GM12878 (cell line): ENCODE data around the gene KICS2.

Source experiments
- BMI1 ChIP-seq: fragments of 450-650 bp; IDR thresholded peaks from 2 replicates; pipeline ENCODE4 v1.6.1; 2016; ENCODE audit warnings: mild to moderate bottlenecking, moderate library complexity, borderline replicate concordance
- GABPA ChIP-seq: IDR thresholded peaks from 2 replicates; pipeline ENCODE4 v1.6.1; 2014; ENCODE audit warnings: antibody characterized with exemption, low read depth, mild to moderate bottlenecking, inconsistent platforms
- MTA3 ChIP-seq: IDR thresholded peaks from 2 replicates; pipeline ENCODE4 v1.6.1; 2012; ENCODE audit warnings: low read length, inconsistent platforms, borderline replicate concordance
- MYC ChIP-seq: IDR thresholded peaks from 2 replicates; pipeline ENCODE4 v1.6.1; 2011; ENCODE audit warnings: mild to moderate bottlenecking, low read length, moderate library complexity, inconsistent platforms; ENCODE audit not compliant: insufficient read depth, insufficient replicate concordance, insufficient read length, severe bottlenecking
- POLR2AphosphoS5 ChIP-seq: IDR thresholded peaks from 2 replicates; pipeline ENCODE4 v1.6.1; 2011; ENCODE audit warnings: mild to moderate bottlenecking, low read length, inconsistent platforms
- RBBP5 ChIP-seq: fragments of 200-600 bp; sonication (generic); conservative IDR thresholded peaks from 2 replicates; pipeline ENCODE4 v1.6.1; 2016
- SMARCA5 ChIP-seq: fragments of 450-650 bp; IDR thresholded peaks from 2 replicates; pipeline ENCODE4 v1.6.1; 2017; ENCODE audit warnings: mild to moderate bottlenecking
- SREBF2 ChIP-seq: IDR thresholded peaks from 2 replicates; pipeline ENCODE4 v1.6.1; 2012; ENCODE audit warnings: mild to moderate bottlenecking, low read length
- TAF1 ChIP-seq: IDR thresholded peaks from 2 replicates; pipeline ENCODE4 v1.6.1; 2011; ENCODE audit warnings: mild to moderate bottlenecking, low read depth, low read length, borderline replicate concordance
- TF ChIP-seq, protein P1 (sequence below), 3 experiments: IDR thresholded peaks in 2 of 3; conservative IDR thresholded peaks in 1 of 3; 2 replicates each; pipeline ENCODE4 v1.5.1; 2011; ENCODE audit warnings: low read depth in 3 of 3, low read length in 3 of 3, mild to moderate bottlenecking in 3 of 3, control low read depth in 2 of 3, moderate library complexity in 2 of 3, inconsistent platforms in 1 of 3, mixed read lengths in 1 of 3; ENCODE audit not compliant: control insufficient read depth in 2 of 3, insufficient read depth in 1 of 3; ENCODE audit errors: extremely low read depth in 1 of 3
- TF ChIP-seq, protein P2 (sequence below): IDR thresholded peaks from 2 replicates; pipeline ENCODE4 v1.6.1; 2012; ENCODE audit warnings: mild to moderate bottlenecking, low read depth, low read length
- TF ChIP-seq, protein P3 (sequence below): fragments of 450-650 bp; formaldehyde crosslinking; IDR thresholded peaks from 2 replicates; pipeline ENCODE4 v1.4.0; 2020; ENCODE audit warnings: mild to moderate bottlenecking, moderate library complexity

DNA sequence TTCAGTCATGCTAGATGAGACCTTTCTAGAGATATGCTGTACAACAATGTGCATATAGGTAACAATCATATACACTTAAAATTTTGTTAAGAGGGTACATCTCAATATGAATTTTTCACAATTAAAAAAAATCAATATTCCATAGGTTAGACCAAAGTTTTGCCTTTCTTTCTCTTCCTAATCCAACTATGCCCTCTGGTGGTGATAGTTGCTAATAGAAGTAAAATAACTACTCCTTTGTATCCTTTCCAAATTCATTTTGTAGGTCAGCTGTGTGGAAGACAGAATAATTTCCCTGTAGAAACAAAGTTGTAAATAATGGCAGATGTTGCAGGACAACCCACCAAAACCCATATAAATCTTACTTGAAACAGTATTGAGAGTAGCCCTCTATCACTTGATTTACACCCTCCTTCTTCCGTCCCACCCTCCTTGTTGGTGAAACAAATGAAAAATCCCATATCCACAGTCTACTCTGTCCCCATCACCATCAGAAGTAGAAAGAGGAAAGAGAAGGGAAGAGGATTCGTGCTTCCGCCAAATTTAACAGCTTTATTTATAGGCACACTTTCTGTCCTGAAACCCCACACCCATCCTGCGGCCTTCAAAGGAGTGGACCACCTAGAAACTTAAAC lies 34.2 kb upstream of the KICS2 start:
- TF ChIP-seq POLR2AphosphoS5: no peak
- TF ChIP-seq MTA3: no peak
- no peak for TF ChIP-seq RBBP5
- no peak for TF ChIP-seq MYC
- TF ChIP-seq, protein P1, sequence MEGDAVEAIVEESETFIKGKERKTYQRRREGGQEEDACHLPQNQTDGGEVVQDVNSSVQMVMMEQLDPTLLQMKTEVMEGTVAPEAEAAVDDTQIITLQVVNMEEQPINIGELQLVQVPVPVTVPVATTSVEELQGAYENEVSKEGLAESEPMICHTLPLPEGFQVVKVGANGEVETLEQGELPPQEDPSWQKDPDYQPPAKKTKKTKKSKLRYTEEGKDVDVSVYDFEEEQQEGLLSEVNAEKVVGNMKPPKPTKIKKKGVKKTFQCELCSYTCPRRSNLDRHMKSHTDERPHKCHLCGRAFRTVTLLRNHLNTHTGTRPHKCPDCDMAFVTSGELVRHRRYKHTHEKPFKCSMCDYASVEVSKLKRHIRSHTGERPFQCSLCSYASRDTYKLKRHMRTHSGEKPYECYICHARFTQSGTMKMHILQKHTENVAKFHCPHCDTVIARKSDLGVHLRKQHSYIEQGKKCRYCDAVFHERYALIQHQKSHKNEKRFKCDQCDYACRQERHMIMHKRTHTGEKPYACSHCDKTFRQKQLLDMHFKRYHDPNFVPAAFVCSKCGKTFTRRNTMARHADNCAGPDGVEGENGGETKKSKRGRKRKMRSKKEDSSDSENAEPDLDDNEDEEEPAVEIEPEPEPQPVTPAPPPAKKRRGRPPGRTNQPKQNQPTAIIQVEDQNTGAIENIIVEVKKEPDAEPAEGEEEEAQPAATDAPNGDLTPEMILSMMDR (IDR thresholded peaks at IDR 0.05 in 2 of 3, conservative IDR thresholded peaks at IDR 0.05 in 1 of 3; ENCODE audit: control insufficient read depth in 2 of 3, extremely low read depth in 1 of 3, insufficient read depth in 1 of 3, low read depth in 3 of 3, low read length in 3 of 3): peak; percentile 38 to 72 (median 46); a peak in 5 of 6 replicates
- no peak for TF ChIP-seq BMI1
- TF ChIP-seq, protein P2, sequence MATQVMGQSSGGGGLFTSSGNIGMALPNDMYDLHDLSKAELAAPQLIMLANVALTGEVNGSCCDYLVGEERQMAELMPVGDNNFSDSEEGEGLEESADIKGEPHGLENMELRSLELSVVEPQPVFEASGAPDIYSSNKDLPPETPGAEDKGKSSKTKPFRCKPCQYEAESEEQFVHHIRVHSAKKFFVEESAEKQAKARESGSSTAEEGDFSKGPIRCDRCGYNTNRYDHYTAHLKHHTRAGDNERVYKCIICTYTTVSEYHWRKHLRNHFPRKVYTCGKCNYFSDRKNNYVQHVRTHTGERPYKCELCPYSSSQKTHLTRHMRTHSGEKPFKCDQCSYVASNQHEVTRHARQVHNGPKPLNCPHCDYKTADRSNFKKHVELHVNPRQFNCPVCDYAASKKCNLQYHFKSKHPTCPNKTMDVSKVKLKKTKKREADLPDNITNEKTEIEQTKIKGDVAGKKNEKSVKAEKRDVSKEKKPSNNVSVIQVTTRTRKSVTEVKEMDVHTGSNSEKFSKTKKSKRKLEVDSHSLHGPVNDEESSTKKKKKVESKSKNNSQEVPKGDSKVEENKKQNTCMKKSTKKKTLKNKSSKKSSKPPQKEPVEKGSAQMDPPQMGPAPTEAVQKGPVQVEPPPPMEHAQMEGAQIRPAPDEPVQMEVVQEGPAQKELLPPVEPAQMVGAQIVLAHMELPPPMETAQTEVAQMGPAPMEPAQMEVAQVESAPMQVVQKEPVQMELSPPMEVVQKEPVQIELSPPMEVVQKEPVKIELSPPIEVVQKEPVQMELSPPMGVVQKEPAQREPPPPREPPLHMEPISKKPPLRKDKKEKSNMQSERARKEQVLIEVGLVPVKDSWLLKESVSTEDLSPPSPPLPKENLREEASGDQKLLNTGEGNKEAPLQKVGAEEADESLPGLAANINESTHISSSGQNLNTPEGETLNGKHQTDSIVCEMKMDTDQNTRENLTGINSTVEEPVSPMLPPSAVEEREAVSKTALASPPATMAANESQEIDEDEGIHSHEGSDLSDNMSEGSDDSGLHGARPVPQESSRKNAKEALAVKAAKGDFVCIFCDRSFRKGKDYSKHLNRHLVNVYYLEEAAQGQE: no peak
- no peak for TF ChIP-seq TAF1
- TF ChIP-seq, protein P3, sequence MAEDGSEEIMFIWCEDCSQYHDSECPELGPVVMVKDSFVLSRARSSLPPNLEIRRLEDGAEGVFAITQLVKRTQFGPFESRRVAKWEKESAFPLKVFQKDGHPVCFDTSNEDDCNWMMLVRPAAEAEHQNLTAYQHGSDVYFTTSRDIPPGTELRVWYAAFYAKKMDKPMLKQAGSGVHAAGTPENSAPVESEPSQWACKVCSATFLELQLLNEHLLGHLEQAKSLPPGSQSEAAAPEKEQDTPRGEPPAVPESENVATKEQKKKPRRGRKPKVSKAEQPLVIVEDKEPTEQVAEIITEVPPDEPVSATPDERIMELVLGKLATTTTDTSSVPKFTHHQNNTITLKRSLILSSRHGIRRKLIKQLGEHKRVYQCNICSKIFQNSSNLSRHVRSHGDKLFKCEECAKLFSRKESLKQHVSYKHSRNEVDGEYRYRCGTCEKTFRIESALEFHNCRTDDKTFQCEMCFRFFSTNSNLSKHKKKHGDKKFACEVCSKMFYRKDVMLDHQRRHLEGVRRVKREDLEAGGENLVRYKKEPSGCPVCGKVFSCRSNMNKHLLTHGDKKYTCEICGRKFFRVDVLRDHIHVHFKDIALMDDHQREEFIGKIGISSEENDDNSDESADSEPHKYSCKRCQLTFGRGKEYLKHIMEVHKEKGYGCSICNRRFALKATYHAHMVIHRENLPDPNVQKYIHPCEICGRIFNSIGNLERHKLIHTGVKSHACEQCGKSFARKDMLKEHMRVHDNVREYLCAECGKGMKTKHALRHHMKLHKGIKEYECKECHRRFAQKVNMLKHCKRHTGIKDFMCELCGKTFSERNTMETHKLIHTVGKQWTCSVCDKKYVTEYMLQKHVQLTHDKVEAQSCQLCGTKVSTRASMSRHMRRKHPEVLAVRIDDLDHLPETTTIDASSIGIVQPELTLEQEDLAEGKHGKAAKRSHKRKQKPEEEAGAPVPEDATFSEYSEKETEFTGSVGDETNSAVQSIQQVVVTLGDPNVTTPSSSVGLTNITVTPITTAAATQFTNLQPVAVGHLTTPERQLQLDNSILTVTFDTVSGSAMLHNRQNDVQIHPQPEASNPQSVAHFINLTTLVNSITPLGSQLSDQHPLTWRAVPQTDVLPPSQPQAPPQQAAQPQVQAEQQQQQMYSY (CRISPR knock-in tag): no peak
- no peak for TF ChIP-seq SMARCA5
- TF ChIP-seq SREBF2: no peak
- TF ChIP-seq GABPA: no peak
